K562 (cell line): ENCODE results near the gene TMED5. TPM values are rescaled to one million over a fixed set of nuclear protein-coding genes. Genes with fewer than 3 reads are reported as not detected.

Experiments
- ATAC-seq: fragments of 200-7000 bp; cut with Tn5 transposase; 3 replicates; pipeline ENCODE4 v1.9.1; 2020; ENCODE audit warnings: moderate library complexity
- BruUV-seq: library from RNA; stranded (reverse); fragments of 400-500 nt; replicated peaks from 2 replicates; lab custom pipeline; 2021; lab: Mats Ljungman, UMichigan
- CTCF ChIA-PET: fragments of 300-600 bp; formaldehyde crosslinking; extraction: SDS; loops from one replicate; lab custom pipeline; 2021; ENCODE audit warnings: low intra/inter-chr PET ratio; lab: Yijun Ruan, JAX
- POLR2A ChIA-PET: fragments of 300-600, 350-650 bp; sonication (Branson Sonifier 250); formaldehyde crosslinking; extraction: SDS; loops from one replicate; lab custom pipeline; 2021; ENCODE audit warnings: antibody characterized with exemption, inconsistent platforms; lab: Yijun Ruan, JAX
- DNase-seq, 4 experiments: peaks; one replicate each; pipeline versions ENCODE4 v3.0.0 to v3.0.0-alpha.2; 2011 to 2018; ENCODE audit warnings: low spot score in 3 of 4, mixed read lengths in 3 of 4; ENCODE audit errors: extremely low read depth in 1 of 4
- FAIRE-seq: peaks from 2 replicates; lab custom pipeline; 2011; peaks lifted over from hg19 to GRCh38; lab: Jason Lieb, UNC
- H2AFZ ChIP-seq: 2 replicates; pipeline ENCODE4 v1.6.0; 2011; ENCODE audit warnings: low read depth, low read length, control low read depth, inconsistent platforms
- H3K27ac ChIP-seq: fragments of 200-600 bp; 3 replicates; pipeline ENCODE4 v1.8.0; 2011; ENCODE audit warnings: low read depth, mild to moderate bottlenecking, control low read depth, inconsistent platforms, low read length, moderate library complexity, mixed read lengths; ENCODE audit errors: extremely low read depth
- H3K27me3 ChIP-seq, 2 experiments: fragments of 300-600 bp in 1 of 2; 2 replicates in 1 of 2; 3 replicates in 1 of 2; pipeline versions ENCODE4 v1.6.0 to v1.8.0; 2011; ENCODE audit warnings: inconsistent platforms in 2 of 2, low read length in 2 of 2, mild to moderate bottlenecking in 1 of 2, mixed read lengths in 1 of 2, moderate library complexity in 1 of 2; ENCODE audit not compliant: control insufficient read depth in 2 of 2, insufficient read depth in 2 of 2
- H3K36me3 ChIP-seq: fragments of 300-600 bp; 3 replicates; pipeline ENCODE4 v1.8.0; 2011; ENCODE audit warnings: mild to moderate bottlenecking, low read length, inconsistent platforms; ENCODE audit not compliant: control insufficient read depth, insufficient read depth
- H3K4me1 ChIP-seq, 2 experiments: fragments of 200-600 bp in 1 of 2; replicated peaks in 1 of 2; 2 replicates in 1 of 2; 3 replicates in 1 of 2; pipeline versions ENCODE4 v1.5.1 to v1.8.0; 2011; ENCODE audit warnings: inconsistent platforms in 2 of 2, low read length in 2 of 2, mild to moderate bottlenecking in 1 of 2, mixed read lengths in 1 of 2, moderate library complexity in 1 of 2; ENCODE audit not compliant: control insufficient read depth in 2 of 2, insufficient read depth in 2 of 2
- H3K4me2 ChIP-seq: 2 replicates; pipeline ENCODE4 v1.6.1; 2011; ENCODE audit warnings: low read length, control low read depth, inconsistent platforms, mixed read lengths; ENCODE audit not compliant: insufficient read depth
- H3K4me3 ChIP-seq: fragments of 200-600 bp; sonication (generic), shearing (Covaris generic); 2 replicates; pipeline ENCODE4 v1.5.1; 2016; ENCODE audit warnings: control low read depth, inconsistent platforms
- H3K79me2 ChIP-seq: fragments of 200-600 bp; 3 replicates; pipeline ENCODE4 v1.8.0; 2011; ENCODE audit warnings: low read length, inconsistent platforms; ENCODE audit not compliant: control insufficient read depth, insufficient read depth
- H3K9ac ChIP-seq, 2 experiments: 2 replicates each; pipeline versions ENCODE4 v1.6.0 to v1.6.1; 2011; ENCODE audit warnings: low read depth in 2 of 2, low read length in 2 of 2, control low read depth in 1 of 2, inconsistent platforms in 1 of 2, mild to moderate bottlenecking in 1 of 2, mixed read lengths in 1 of 2; ENCODE audit not compliant: insufficient read depth in 1 of 2
- H3K9me1 ChIP-seq: one replicate; pipeline ENCODE4 v1.6.0; 2011; ENCODE audit warnings: inconsistent platforms, mild to moderate bottlenecking, low read length, moderate library complexity; ENCODE audit not compliant: control insufficient read depth, insufficient read depth
- H3K9me3 ChIP-seq: replicated peaks from 2 replicates; pipeline ENCODE4 v1.5.1; 2011; ENCODE audit warnings: low read depth, low read length, inconsistent platforms; ENCODE audit not compliant: control insufficient read depth, insufficient read depth
- H4K20me1 ChIP-seq: replicated peaks from 2 replicates; pipeline ENCODE4 v1.6.1; 2011; ENCODE audit warnings: low read length, inconsistent platforms, mixed read lengths; ENCODE audit not compliant: control insufficient read depth, insufficient read depth
- HSF4 ChIP-seq: fragments of 250-450 bp; sonication (Bioruptor Pico); IDR thresholded peaks from 2 replicates; pipeline ENCODE4 v2.1.2; 2022; ENCODE audit warnings: mild to moderate bottlenecking, moderate library complexity, borderline replicate concordance
- MCM7 ChIP-seq, 2 experiments: fragments of 450-650 bp; IDR thresholded peaks; 2 replicates each; pipeline ENCODE4 v1.6.1; 2016 to 2018
- MTF1 ChIP-seq: fragments of 250-450 bp; sonication (Bioruptor Pico); IDR thresholded peaks from 2 replicates; pipeline ENCODE4 v1.9.0; 2021; ENCODE audit warnings: moderate library complexity, mild to moderate bottlenecking, inconsistent platforms, borderline replicate concordance
- SREBF1 ChIP-seq: fragments of 150-350 bp; IDR thresholded peaks from 2 replicates; pipeline ENCODE4 v1.6.1; 2014; ENCODE audit warnings: antibody characterized with exemption, low read depth, low read length, borderline replicate concordance
- U2AF2 ChIP-seq: fragments of 200-400 bp; formaldehyde crosslinking; optimal IDR thresholded peaks from 2 replicates; pipeline ENCODE3; 2017; ENCODE audit warnings: low read depth, mild to moderate bottlenecking, low read length
- ZBTB9 ChIP-seq: fragments of 450-650 bp; formaldehyde crosslinking; IDR thresholded peaks from 2 replicates; pipeline ENCODE4 v1.4.0; 2020; ENCODE audit warnings: mild to moderate bottlenecking, moderate library complexity
- ZNF24 ChIP-seq: fragments of 450-650 bp; IDR thresholded peaks from 2 replicates; pipeline ENCODE4 v1.6.1; 2016
- ZZZ3 ChIP-seq: fragments of 450-650 bp; IDR thresholded peaks from 2 replicates; pipeline ENCODE4 v1.6.1; 2016; ENCODE audit warnings: antibody characterized with exemption, mild to moderate bottlenecking, moderate library complexity
- WGBS: fragments of 100-300 bp; shearing (Covaris generic); methylation state at CpG from one replicate; pipeline ENCODE4 v1.1.6; 2016; ENCODE audit warnings: low coverage, mixed read lengths; ENCODE audit not compliant: insufficient coverage; ENCODE audit errors: missing lambda C conversion rate; 5-methylcytosine and 5-hydroxymethylcytosine counted together
- in situ Hi-C: fragments of 300-500 bp; cut with MboI; formaldehyde crosslinking; loops from 4 replicates; pipeline ENCODE4 v1.15.0; 2018; ENCODE audit warnings: inconsistent platforms, mixed read lengths
- intact Hi-C: fragments of 100-400 bp; cut with micrococcal nuclease; formaldehyde crosslinking; loops from 2 replicates; pipeline ENCODE4 v1.14.2; 2022
- polyA plus RNA-seq, 8 experiments: library from polyadenylated mRNA; depleted of rRNA in 4 of 8; stranded (reverse) in 5 of 8; unstranded in 3 of 8; fragments of >200 nt; fragmentation: Nextera tagmentation in 2 of 8; fragmentation: Illumina TruSeq in 1 of 8; extraction: Ambion mirVana in 2 of 8; extraction: Trizol in 1 of 8; gene quantifications; 2 replicates each; pipeline versions ENCODE4 v1.2.1 to v1.2.3, GENCODE V29; 2011 to 2014; ENCODE audit warnings: inconsistent platforms in 1 of 8, missing spikeins in 1 of 8
- total RNA-seq, 7 experiments: library from RNA; depleted of rRNA in 6 of 7; stranded (reverse); fragments of >200 nt in 6 of 7; fragmentation: Illumina TruSeq in 2 of 7; extraction: Trizol in 2 of 7; gene quantifications; 2 replicates each; pipeline versions ENCODE4 v1.2.1 to v1.2.3, GENCODE V29; 2011 to 2021; ENCODE audit warnings: low replicate concordance in 1 of 7
- TF ChIP-seq, protein P1 (sequence below): fragments of 250-450 bp; sonication (Bioruptor Pico); IDR thresholded peaks from 2 replicates; pipeline ENCODE4 v1.8.0; 2021; ENCODE audit warnings: moderate library complexity, mild to moderate bottlenecking, inconsistent platforms
- TF ChIP-seq, protein P2 (sequence below): fragments of 450-650 bp; formaldehyde crosslinking; IDR thresholded peaks from 2 replicates; pipeline ENCODE4 v1.4.0; 2022; ENCODE audit warnings: mild to moderate bottlenecking, moderate library complexity

TMED5 gene
- total and polyA plus RNA-seq, 9 of the 15 experiments (the other 6 are each of a cell fraction or from before 2014, with no cell fraction given) = 28.7 to 83.7 (median 67.2) TPM

DNA sequence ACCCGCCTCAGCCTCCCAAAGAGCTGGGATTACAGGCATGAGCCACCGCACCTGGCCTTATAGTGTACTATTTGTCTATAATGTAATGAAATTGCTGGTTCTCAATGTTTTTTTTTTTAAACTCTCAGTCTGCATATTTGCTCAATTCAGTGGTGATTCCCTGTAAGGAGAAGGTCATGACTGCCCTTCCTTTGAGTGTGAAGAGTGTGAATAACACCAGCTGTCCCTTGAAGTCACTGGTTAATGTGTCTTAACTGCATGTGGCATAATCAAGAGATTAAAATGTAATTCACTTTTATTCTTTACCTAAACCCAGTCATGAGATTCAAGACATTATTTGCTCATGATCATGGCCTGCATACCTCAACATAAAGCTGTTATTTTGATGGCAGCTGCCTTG lies 70.6 kb downstream of the TMED5 start:
- no peak overlapping the region for H3K4me2 ChIP-seq
- no TSS peak for BruUV-seq
- CTCF ChIA-PET = no interaction called here
- TF ChIP-seq MCM7 (IDR thresholded peaks at IDR 0.05) (no peak), U2AF2 (no peak), SREBF1 (no peak), HSF4 (CRISPR knock-in tag) (no peak), ZBTB9 (CRISPR knock-in tag) (no peak), ZNF24 (no peak), MTF1 (CRISPR knock-in tag) (no peak), ZZZ3 (no peak)
- TF ChIP-seq, protein P1, sequence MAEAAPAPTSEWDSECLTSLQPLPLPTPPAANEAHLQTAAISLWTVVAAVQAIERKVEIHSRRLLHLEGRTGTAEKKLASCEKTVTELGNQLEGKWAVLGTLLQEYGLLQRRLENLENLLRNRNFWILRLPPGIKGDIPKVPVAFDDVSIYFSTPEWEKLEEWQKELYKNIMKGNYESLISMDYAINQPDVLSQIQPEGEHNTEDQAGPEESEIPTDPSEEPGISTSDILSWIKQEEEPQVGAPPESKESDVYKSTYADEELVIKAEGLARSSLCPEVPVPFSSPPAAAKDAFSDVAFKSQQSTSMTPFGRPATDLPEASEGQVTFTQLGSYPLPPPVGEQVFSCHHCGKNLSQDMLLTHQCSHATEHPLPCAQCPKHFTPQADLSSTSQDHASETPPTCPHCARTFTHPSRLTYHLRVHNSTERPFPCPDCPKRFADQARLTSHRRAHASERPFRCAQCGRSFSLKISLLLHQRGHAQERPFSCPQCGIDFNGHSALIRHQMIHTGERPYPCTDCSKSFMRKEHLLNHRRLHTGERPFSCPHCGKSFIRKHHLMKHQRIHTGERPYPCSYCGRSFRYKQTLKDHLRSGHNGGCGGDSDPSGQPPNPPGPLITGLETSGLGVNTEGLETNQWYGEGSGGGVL = no peak
- TF ChIP-seq, protein P2, sequence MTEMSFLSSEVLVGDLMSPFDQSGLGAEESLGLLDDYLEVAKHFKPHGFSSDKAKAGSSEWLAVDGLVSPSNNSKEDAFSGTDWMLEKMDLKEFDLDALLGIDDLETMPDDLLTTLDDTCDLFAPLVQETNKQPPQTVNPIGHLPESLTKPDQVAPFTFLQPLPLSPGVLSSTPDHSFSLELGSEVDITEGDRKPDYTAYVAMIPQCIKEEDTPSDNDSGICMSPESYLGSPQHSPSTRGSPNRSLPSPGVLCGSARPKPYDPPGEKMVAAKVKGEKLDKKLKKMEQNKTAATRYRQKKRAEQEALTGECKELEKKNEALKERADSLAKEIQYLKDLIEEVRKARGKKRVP (CRISPR knock-in tag) = no peak
- TF ChIP-seq, all 486 proteins: peak for 0
- Histone ChIP-seq H3K36me3 (peaks cover 51% of the 10 kb centered on the region), H2AFZ (no peak overlapping the region), H3K27me3 (no peaks in the 10 kb centered on the region), H3K79me2 (peaks cover 93% of the 10 kb centered on the region), H3K9me3 (peaks cover 6% of the 10 kb centered on the region), H3K4me1 (0 out of 5 replicates have a peak, but pooled peaks cover 0 to 5% of the 10 kb centered on the region in 2 experiments), H3K4me3 (no peak overlapping the region), H4K20me1 (no peaks in the 10 kb centered on the region), H3K9ac (no peak overlapping the region), H3K27ac (no peak overlapping the region; the same call in 2 of the 3 replicates), H3K9me1 (no peaks in the 10 kb centered on the region)
- POLR2A ChIA-PET = interaction anchor here (0.7 to 1.4 kb wide), 4 partner anchors 9 to 29 kb away, joined by 3 to 5 read pairs (median 4); no protein-coding TSS in a partner anchor
- intact Hi-C loops (no loop called here), in situ Hi-C loops (no loop called here)
- DNase-seq (no peak), FAIRE-seq (peak; percentile 65), ATAC-seq (no peak)
- WGBS = 82% methylated on average over 2 of the region's 2 CpGs
